GM21825 (cell line): ENCODE measurements around the gene SPCS1.
"Not testable (repeated sequence)": the region's sequence is repeated elsewhere in the genome, so short reads cannot be mapped to it uniquely, and the experiment has no call there.

Experiments used
- ATAC-seq: cut with Tn5 transposase; IDR thresholded peaks from one replicate; pipeline ENCODE4 v1.9.1; 2021; ENCODE audit warnings: mild to moderate bottlenecking, moderate library complexity; ENCODE audit not compliant: unreplicated experiment

Gene SPCS1

GRCh38 chr3:52728753-52729152 is 22.8 kb downstream of the SPCS1 start:
- not testable (repeated sequence) for ATAC-seq

GRCh38 chr3:52730681-52731080 is 24.8 kb downstream of the SPCS1 start:
- ATAC-seq, result no peak

- ATAC-seq, result no peak
These were observed 25.7 kb downstream of the SPCS1 start for GRCh38 chr3:52731590-52731989.

DNA sequence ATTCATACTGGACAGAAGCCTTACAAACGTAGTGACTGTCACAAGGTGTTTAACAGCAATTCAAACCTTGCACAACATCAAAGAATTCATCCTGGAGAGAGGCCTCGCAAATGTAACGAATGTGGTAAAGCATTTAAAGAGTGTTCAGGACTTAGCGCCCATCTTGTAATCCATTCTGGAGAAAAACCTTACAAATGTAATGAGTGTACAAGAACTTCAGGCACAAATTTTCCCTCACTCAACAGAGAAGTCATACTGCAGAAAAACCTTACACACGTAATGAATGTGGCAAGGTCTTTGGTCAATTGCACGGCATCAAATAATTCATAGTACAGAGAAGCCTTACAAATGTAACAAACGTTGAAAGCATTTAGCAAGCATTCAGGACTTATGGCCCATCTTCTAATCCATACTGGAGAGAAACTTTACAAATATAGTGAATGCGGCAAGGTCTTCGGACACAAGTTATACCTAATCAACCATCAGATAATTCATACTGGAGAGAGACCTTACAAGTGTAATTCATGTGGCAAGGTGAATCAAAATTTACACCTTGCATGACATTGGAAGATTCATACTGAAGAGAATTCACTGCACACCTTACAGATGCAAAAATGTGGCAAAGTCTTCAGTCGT is 27.5 kb downstream of the SPCS1 start:
- no peak for ATAC-seq

DNA sequence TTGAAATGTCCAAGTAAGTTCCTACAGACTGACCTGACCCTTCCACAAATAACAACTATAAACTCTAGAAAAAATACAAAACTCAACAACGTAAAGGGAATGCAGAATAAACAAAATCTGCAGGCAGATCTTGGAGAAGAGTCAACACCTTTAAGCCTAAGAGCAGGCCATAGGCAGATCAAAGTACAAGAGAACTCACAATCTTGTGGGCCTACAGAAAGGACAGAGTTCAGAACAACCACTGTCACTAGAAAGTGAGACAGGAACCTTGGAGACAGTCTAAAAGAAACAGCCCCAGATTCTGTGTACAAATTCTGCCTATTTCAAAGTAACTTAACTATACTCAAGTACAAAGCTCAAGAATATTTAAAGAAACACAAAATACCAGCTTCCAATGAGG is 33.8 kb downstream of the SPCS1 start:
- ATAC-seq, result no peak

DNA sequence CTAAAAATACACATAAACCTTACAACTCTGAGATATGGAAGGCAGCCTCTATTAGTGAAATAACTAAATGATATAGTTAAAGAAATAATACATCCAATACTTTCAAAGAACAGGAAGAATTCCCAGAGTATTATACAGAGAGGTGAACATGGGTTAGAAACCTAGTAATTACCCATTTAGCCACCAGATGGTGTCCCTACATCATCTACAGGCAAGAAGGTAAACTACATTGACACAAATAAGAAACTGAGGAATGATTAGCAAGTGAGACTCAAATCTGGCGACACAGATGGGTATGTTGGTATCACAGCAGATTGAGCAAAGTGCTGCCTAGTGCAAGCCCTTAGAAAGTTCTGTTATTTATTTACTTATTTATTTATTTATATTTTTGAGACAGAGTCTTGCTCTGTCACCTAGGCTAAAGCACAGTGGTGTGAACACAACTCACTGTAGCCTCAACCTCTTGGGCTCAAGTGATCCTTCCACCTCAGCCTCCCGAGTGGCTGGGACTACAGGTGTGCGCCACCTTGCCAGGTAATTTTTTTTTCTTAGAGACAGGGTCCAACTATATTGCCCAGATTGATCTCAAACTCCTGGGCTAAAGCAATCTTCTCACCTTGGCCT is 36.6 kb downstream of the SPCS1 start:
- no peak for ATAC-seq

GRCh38 chr3:52743152-52743551 is 37.2 kb downstream of the SPCS1 start:
- no peak for ATAC-seq

DNA sequence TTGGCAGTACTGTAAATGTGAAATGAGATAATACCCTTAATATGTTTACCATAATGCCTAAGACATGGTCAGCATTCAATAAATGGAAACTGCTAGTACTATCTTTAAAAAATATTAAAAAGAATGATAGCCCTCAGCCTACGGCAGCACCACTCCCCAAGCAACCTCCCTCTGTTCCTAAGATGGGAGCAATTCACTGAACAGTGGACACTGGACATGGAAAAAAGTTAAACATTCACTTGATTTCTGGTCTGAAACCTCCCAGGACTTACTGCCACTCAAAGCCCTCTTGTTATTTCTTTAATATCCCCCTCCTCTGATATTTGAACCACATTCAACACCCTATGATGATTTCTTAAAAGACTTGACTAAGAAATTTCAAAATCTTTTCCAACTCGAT is 37.8 kb downstream of the SPCS1 start:
- no peak for ATAC-seq

GRCh38 chr3:52752045-52752660 is 46.2 kb downstream of the SPCS1 start:
- no peak for ATAC-seq

GRCh38 chr3:52754373-52754772 is 48.5 kb downstream of the SPCS1 start:
- ATAC-seq, result no peak

- no peak for ATAC-seq
These were observed 50.2 kb downstream of the SPCS1 start for GRCh38 chr3:52756141-52756540.
